NCI-H748 (cell line): Measurements from ENCODE around the gene OXCT2.
"Not testable (repeated sequence)": the region's sequence is repeated elsewhere in the genome, so short reads cannot be mapped to it uniquely, and the experiment has no call there.

Source experiments
- DNase-seq: peaks from one replicate; lab custom pipeline; 2025; ENCODE audit not compliant: unreplicated experiment; lab: John Stamatoyannopoulos, UW

The OXCT2 gene

GRCh38 chr1:39787964-39788363 lies 16.8 kb upstream of the OXCT2 start:
- DNase-seq = peak; percentile 77

GRCh38 chr1:39787468-39787867 lies 16.3 kb upstream of the OXCT2 start:
- DNase-seq = no peak

DNA sequence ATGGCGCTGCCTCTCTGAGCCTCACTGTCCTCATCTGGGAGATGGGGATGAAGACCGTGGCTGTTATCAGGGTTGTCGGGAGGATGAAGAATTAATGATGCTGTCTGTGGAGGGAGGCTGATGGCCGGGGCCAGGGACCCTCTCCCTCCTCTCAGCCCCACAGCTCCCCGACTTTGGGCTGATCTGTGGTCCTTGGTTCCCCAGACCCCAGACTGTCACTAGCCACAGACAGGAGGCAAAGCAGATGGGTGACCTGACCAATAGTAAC lies 15.9 kb upstream of the OXCT2 start:
- DNase-seq = not testable (repeated sequence)

GRCh38 chr1:39786303-39787107 lies 15.4 kb upstream of the OXCT2 start:
- not testable (repeated sequence) for DNase-seq

DNA sequence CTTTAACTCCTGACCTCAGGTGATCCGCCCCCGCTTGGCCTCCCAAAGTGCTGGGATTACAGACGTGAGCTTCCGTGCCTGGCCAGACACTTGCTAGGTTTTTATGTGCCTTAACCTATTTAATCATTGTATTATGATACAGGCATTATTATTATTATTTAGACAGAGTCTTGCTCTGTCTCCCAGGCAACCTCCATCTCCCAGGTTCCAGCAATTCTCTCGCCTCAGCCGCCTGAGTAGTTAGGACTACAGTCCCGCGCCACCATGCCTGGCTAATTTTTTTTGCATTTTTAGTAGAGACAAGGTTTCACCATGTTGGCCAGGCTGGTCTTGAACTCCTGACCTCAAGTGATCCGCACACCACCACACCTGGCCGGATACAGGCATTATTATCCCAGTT lies 11.5 kb upstream of the OXCT2 start:
- DNase-seq = not testable (repeated sequence)

- DNase-seq = no peak
Observed at GRCh38 chr1:39782103-39782502, 11.0 kb upstream of the OXCT2 start.

DNA sequence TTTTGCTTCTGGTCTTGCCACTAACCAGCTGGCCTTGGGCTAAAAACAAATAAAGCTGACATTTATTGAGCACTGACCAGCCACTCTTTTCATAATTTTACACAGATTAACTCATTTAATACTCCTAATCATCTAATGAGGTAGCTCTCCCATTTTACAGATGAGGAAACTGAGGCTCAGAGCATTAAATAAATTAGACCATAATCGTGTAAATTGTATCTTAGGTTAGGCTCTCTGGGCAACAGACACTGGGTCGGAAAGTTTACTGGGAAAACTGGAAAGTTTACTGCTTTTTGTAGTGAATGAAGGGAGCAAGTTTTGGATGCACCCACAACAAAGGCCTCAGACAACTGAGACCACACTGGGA lies 10.2 kb upstream of the OXCT2 start:
- DNase-seq = no peak

DNA sequence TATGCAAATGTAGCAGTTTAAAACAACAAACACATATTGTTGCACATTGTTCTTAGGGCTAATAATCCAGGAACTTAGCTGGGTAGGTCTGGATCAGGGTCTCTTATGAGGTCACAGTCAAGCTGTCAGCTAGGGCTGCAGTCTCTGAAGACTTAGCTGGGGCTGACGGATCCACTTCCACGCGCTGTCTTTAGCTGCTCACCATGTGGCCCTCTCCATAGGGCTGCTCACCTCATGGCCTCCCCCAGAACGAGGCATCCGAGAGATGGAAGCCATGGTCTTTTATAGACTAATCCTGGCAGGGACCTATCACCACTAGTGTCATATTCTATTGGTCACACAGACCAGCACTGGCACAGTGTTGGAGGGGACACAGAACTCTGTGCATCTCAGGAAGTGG lies 8.7 kb upstream of the OXCT2 start:
- DNase-seq = no peak

DNA sequence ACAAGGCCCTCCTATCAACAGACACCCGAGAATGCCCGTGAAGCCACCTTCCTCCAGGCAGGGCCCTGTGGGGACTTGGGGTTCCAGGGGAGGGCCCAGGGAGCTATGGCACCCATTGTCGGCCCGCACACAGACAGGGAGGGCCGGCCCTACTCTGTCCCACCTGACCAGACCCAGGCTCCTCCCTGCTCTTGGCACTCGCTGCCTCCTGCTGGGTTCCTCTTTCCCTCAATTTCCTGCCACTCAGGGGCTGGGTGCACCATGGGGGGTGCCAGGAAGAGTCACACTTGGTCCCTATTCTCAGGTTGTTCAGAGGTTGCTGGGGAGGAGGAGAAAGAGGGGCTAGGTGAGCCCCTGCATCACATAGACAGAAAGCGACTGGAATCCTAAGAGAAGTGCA lies 8.0 kb upstream of the OXCT2 start:
- no peak for DNase-seq

DNA sequence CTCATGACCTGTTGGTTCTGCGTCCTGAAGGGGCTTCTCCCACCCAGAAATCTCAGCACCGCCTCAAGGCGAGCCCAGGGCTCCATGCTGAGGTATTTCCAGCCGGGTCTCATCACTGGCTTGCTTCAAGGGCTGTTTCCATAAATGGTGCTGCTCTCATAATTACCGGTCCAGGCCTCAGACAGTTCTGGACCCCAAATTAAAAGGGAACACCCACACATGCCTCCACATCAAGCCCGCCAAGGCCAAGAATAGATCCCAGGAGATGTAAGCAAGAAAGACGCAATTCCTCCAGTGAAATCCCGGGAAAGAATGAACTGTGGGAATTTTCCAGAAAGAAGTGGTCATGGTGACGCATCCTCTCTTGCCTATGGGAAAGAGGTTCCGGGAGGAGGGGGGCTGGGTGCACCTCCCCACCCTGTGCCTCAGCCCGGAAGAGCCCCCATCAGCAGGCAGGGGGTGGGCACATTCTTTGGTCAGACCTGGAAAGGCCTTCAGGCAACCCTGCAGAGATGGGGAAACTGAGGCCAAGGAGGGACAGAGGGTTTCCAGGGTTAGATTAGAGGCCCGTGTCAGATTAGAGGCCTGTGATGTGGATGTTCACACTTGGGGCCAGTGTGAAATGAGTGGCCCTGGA lies 7.4 kb upstream of the OXCT2 start:
- not testable (repeated sequence) for DNase-seq

- not testable (repeated sequence) for DNase-seq
Observed at GRCh38 chr1:39777896-39778295, 6.7 kb upstream of the OXCT2 start.

- DNase-seq = no peak
Observed at GRCh38 chr1:39777306-39777705, 6.2 kb upstream of the OXCT2 start.

DNA sequence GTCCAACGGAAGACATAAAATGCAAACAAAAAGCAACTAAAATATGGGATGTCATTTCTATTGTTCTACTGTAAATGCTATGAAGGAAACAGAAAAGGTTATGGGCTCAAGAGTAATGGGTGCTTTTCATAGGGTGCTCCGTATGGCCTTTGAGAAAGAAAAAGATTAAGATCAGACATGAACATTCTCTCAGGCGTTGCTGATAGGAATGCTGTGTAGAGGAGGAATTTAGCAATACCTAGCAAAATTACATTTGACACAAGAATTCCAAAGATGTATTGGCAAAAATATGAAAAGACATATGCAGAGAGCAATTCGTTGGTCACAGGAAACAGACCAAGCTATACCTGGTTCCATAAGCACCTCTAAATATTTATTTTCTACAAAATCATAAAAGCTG lies 5.7 kb upstream of the OXCT2 start:
- no peak for DNase-seq

- DNase-seq = no peak
Observed at GRCh38 chr1:39776400-39776713, 5.2 kb upstream of the OXCT2 start.

- DNase-seq = not testable (repeated sequence)
Observed at GRCh38 chr1:39775676-39776399, 4.7 kb upstream of the OXCT2 start.

DNA sequence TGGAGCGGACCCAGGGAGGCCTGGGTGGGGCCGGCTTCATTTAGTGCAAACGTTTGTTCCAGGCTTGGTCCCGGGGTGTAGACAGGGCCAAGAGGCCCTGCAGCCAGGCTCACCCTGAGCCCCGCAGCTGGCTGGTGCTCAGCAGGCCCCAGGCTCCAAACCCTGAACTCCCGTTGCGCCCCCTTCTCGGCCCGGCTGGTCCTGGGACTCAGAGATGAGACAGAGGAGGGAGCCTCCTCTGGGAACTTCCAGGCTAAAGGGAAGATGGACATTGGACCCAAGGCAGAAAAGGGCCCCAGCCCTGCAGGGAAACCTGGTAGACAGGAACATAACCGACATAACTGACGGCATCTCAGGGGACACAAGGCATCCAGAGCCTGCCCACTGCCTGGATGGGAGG lies 4.0 kb upstream of the OXCT2 start:
- DNase-seq = not testable (repeated sequence)

DNA sequence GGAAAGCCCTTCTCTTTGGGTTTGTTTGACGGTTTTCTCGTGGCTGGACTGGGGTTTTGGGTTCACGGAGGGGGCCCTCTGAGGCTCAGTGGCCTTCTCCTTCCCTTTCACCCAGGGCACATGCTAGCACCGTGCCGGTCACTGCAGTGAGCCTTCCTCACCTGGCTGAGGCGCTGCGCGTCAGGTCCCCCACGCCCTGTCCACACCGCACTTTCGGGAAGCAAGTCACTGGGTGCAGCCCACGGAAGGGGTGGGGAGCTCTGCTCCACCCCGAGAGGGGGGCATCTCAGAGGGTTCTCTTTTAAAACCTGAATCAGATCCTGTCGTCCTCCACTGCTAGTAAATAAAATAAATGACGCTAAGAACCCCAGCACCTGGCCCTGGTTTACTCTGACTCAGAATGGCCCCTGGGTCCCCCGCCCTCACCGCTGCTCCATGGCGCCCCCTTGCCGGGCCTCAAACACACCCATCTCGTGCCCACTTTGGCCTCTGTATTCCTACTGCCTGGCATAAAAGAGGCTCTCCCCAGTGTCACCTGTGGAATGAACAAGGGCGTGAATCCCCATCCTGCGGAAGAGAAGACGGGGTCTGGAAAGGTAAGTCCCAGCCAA lies 2.3 kb upstream of the OXCT2 start:
- not testable (repeated sequence) for DNase-seq

DNA sequence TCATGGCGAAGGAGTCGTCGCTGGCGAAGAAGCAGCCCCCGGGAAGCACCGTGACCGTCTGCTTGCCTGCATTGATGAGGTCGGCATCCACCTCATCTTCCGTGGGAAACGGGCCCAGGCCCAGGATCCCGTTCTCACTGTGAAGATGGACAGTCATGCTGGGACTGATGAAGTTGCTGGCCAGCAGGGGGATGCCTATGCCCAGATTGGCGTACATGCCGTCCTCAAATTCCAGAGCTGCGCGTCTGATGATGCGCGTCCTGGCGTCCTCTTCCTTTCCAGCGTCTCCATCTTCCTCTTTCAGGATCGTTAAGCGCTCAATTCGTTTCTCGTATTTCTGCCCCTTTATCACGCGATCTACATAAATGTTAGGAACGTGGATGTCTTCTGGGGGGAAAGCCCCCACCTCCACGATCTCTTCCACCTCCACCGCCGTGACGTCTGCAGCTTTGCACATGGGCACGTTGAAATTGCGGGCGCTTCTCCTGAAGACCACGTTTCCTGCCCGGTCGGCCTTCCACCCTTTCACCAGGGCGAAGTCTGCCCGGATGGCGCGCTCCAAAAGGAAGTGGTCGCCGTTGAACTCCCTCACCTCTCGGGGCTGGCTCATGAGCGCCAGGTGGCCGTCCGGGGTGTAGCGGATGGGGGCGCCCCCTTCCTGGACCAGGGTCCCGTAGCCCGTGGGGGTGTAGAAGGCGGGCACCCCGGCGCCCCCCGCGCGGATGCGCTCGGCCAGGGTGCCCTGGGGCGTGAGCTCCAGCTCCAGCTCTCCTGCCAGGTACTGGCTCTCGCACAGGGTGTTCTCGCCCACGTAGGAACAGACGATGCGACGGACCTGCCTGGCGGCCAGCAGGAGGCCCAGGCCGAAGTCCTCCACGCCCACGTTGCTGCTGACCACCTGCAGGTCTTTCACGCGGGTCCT lies 787 bp downstream of the OXCT2 start:
- DNase-seq = not testable (repeated sequence)

DNA sequence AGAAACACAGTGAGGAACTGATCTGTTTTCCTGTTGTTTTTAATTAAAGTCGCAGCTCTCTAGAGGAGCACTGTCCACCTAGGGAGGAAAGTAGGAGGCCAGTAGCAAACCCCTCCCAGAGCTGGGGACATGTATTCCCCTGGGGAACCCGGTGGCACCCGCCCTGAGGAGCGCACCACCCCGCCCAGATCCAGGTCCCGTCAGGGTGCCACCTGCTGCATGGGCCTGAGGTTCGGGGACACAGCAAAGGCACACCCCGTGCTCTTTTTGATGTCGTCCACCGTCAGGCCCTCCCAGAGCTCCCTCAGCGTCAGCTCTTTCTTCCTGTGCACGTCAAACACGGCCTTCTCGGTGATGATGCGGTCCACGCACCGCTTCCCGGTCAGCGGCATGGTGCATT lies 1.6 kb downstream of the OXCT2 start:
- DNase-seq = not testable (repeated sequence)

DNA sequence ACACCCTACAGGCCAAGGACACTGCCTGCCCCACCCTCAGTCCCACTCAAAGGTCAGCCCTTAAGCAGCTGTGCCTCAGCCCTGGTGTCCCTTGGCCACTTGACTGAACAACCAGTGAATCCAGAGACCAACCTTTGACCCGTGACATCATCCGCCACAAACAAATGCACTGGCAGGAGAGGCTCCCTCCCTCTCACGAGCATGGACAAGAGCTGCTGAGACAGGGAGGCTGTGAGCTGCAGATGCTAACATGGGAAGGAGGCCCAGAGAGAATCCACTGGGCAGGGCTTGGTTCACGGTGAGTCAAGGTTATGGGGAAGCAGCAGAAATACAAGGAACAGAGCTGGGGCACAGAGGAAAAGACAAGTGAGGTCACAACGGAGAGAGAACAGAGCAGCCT lies 4.7 kb downstream of the OXCT2 start:
- DNase-seq = not testable (repeated sequence)

DNA sequence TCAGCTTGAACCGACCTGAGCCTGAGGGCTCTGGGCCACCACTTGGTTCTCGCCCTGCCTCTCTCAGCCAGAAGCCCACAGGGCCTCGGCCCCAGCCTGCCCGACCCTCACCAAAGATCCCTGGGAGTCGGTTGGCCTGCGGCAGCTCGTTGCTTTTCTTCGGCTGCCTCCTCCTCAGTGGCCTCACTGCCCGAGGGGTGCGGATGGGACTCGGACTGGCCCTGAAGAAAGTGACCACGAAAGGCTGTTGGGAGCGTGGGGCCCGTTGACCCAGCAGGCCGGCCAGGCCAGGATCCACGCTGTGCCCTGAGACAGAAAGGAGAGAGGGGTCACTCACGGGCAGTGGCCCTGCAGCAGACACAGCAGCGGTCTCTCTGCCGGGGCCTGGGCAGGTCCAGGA lies 6.6 kb downstream of the OXCT2 start:
- not testable (repeated sequence) for DNase-seq
